Measurements from ENCODE around the gene TUBA1C.
"Not testable (repeated sequence)": the region's sequence is repeated elsewhere in the genome, so short reads cannot be mapped to it uniquely, and the experiment has no call there.

TUBA1C gene

GRCh38 chr12:49264873-49265792, at the start of gene TUBA1C:
TSS of gene TUBA1C (plus strand) at chr12:49265082. CDS start at chr12:49265182, 100 bp downstream.
- ATAC-seq (peak; percentile 92), DNase-seq (peak; percentile 95)

- ATAC-seq (no peak), DNase-seq (no peak)
Observed at GRCh38 chr12:49219417-49220026, 45.4 kb upstream of the TUBA1C start.

- no peak for DNase-seq
- ATAC-seq: no peak
Observed at GRCh38 chr12:49220972-49221371, 43.9 kb upstream of the TUBA1C start.

GRCh38 chr12:49223122-49223521, 41.8 kb upstream of the TUBA1C start:
- DNase-seq: no peak

GRCh38 chr12:49223590-49224369, 41.1 kb upstream of the TUBA1C start:
- DNase-seq (no peak), ATAC-seq (no peak)

More at GRCh38 chr12:49223122-49223521, 41.8 kb upstream of the TUBA1C start:
- ATAC-seq: no peak

GRCh38 chr12:49225576-49226166, 39.2 kb upstream of the TUBA1C start:
- ATAC-seq (no peak), DNase-seq (no peak)

- ATAC-seq (no peak), DNase-seq (no peak)
Observed at GRCh38 chr12:49227713-49228112, 37.2 kb upstream of the TUBA1C start.

GRCh38 chr12:49228653-49229052, 36.2 kb upstream of the TUBA1C start:
- no peak for DNase-seq
- ATAC-seq: no peak

- no peak for DNase-seq
- ATAC-seq: no peak
Observed at GRCh38 chr12:49230176-49230804, 34.6 kb upstream of the TUBA1C start.

GRCh38 chr12:49230805-49231194, 34.1 kb upstream of the TUBA1C start:
- DNase-seq: no peak
- no peak for ATAC-seq

GRCh38 chr12:49231878-49232655, 32.8 kb upstream of the TUBA1C start:
- DNase-seq (no peak), ATAC-seq (no peak)

GRCh38 chr12:49232940-49233841, 31.7 kb upstream of the TUBA1C start:
- DNase-seq: no peak
- no peak for ATAC-seq

- ATAC-seq (no peak), DNase-seq (peak; percentile 27)
Observed at GRCh38 chr12:49233842-49234526, 30.9 kb upstream of the TUBA1C start.

- ATAC-seq (no peak), DNase-seq (no peak)
Observed at GRCh38 chr12:49236423-49236822, 28.5 kb upstream of the TUBA1C start.

GRCh38 chr12:49243631-49244030, 21.3 kb upstream of the TUBA1C start:
- DNase-seq (no peak), ATAC-seq (no peak)

- ATAC-seq: no peak
- DNase-seq: no peak
Observed at GRCh38 chr12:49244176-49244575, 20.7 kb upstream of the TUBA1C start.

GRCh38 chr12:49251357-49251756, 13.5 kb upstream of the TUBA1C start:
- no peak for ATAC-seq

GRCh38 chr12:49253033-49253623, 11.8 kb upstream of the TUBA1C start:
- peak; percentile 80 for ATAC-seq
- no peak for DNase-seq

More at GRCh38 chr12:49251357-49251756, 13.5 kb upstream of the TUBA1C start:
- no peak for DNase-seq

- not testable (repeated sequence) for ATAC-seq, DNase-seq
Observed at GRCh38 chr12:49255456-49255855, 9.4 kb upstream of the TUBA1C start.

All from stimulated activated naive CD8-positive, alpha-beta T cell treated with anti-CD3 and anti-CD28 coated beads, Interleukin-15, Interleukin-2, amounts not matched to agents 100 U/mL and 50 U/mL, for 24 hours (primary cell).